Activated naive CD8-positive, alpha-beta T cell treated with anti-CD3 and anti-CD28 coated beads for 36 hours (primary cell): ENCODE data around the gene KCNS3. TPM values are rescaled to one million over a fixed set of nuclear protein-coding genes. Genes with fewer than 3 reads are reported as not detected.

Experiments used
- DNase-seq: peaks from one replicate; pipeline ENCODE4 v3.0.0; 2021
- H3K27ac Mint-ChIP-seq: one replicate; pipeline ENCODE4 v1.8.0; 2022; ENCODE audit warnings: mild to moderate bottlenecking, moderate library complexity, mixed read lengths
- H3K27me3 Mint-ChIP-seq: one replicate; pipeline ENCODE4 v1.8.0; 2022; ENCODE audit warnings: mild to moderate bottlenecking, mixed read lengths
- H3K36me3 Mint-ChIP-seq: one replicate; pipeline ENCODE4 v1.8.0; 2021; ENCODE audit warnings: mild to moderate bottlenecking, mixed read lengths
- H3K4me1 Mint-ChIP-seq: one replicate; pipeline ENCODE4 v1.8.0; 2021; ENCODE audit warnings: mixed read lengths
- H3K4me3 Mint-ChIP-seq: one replicate; pipeline ENCODE4 v1.8.0; 2022; ENCODE audit warnings: mild to moderate bottlenecking, moderate library complexity, mixed read lengths
- H3K9me3 Mint-ChIP-seq: one replicate; pipeline ENCODE4 v1.8.0; 2022; ENCODE audit warnings: mixed read lengths
- total RNA-seq, 2 experiments: library from RNA; stranded (reverse); gene quantifications; one replicate each; pipeline ENCODE4 v1.2.3, GENCODE V29; 2021

Gene KCNS3
- total RNA-seq, 2 experiments from 2014 or later: not detected

DNA sequence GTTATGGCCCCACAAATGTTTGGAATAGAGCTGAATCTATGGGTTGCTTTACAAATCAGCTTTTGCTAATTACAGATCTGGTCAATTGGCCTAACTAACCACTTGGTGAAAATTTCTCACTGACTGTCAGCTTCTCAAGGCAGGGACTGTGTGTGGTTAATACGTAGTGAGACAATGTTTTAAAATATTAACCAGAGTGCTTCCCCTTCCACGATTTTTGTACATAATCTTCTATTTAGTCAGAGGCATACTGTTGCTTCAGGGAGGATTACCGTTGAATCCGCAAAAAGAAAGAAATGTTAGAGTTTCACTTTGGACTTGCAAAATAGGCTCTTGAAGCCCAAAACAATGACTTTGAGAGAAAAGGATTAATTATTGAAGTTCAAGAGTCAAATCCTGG lies 14.9 kb upstream of the KCNS3 start:
- Mint-ChIP-seq H3K27ac (no peak overlapping the region), H3K36me3 (no peaks in the 10 kb centered on the region), H3K9me3 (no peaks in the 10 kb centered on the region), H3K4me3 (no peak overlapping the region), H3K27me3 (peaks cover 7% of the 10 kb centered on the region), H3K4me1 (no peaks in the 10 kb centered on the region)
- no peak for DNase-seq

GRCh38 chr2:17864676-17865075 lies 13.8 kb upstream of the KCNS3 start:
- DNase-seq: no peak
- H3K4me1 Mint-ChIP-seq: no peaks in the 10 kb centered on the region
- no peaks in the 10 kb centered on the region for H3K9me3 Mint-ChIP-seq
- H3K36me3 Mint-ChIP-seq: no peaks in the 10 kb centered on the region
- H3K27ac Mint-ChIP-seq: no peak overlapping the region
- H3K27me3 Mint-ChIP-seq: peaks cover 15% of the 10 kb centered on the region
- no peak overlapping the region for H3K4me3 Mint-ChIP-seq

DNA sequence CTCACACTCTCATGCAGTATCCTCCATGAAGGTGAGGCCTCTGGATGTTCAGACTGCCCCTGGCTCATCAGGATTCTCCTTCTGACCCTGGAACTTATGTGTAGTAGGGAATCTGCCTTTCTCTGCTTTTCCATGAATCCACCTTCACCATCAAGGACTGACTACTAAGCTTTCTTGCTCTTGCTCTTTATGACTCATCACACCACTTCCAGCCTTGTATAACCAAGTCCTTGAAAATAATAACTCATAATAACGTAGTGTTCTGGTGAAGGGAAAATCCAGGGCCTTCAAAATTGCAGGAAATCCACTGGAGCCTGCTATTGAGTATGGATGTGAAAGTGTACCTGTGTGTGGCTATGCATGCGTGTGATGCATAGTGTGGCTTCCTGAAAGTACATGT lies 11.3 kb upstream of the KCNS3 start:
- H3K27ac Mint-ChIP-seq: no peak overlapping the region
- DNase-seq: no peak
- H3K36me3 Mint-ChIP-seq: no peaks in the 10 kb centered on the region
- no peaks in the 10 kb centered on the region for H3K4me1 Mint-ChIP-seq
- no peaks in the 10 kb centered on the region for H3K9me3 Mint-ChIP-seq
- H3K4me3 Mint-ChIP-seq: no peak overlapping the region
- peaks cover 19% of the 10 kb centered on the region for H3K27me3 Mint-ChIP-seq

DNA sequence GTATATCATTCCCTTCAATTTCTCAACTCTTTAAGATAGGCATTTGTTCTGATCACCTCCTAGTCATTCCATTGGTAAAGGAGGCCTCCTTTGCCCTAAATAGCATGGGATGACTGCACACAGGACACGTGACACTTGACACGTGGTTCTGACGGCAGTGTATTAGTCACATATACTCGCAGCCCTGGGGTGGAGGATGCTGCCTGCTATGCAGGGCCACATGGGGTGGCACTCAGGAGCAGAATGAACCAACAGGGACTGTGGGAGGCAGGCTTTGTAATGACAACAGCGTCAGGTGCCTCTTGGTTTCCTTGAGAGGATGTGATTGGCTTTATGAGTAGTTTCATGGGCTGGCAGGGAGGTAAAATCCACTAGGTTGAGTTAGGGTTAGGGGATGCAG lies 9.3 kb upstream of the KCNS3 start:
- no peak overlapping the region for H3K27ac Mint-ChIP-seq
- no peak overlapping the region for H3K4me3 Mint-ChIP-seq
- H3K9me3 Mint-ChIP-seq: no peaks in the 10 kb centered on the region
- no peaks in the 10 kb centered on the region for H3K36me3 Mint-ChIP-seq
- no peaks in the 10 kb centered on the region for H3K4me1 Mint-ChIP-seq
- H3K27me3 Mint-ChIP-seq: peaks cover 23% of the 10 kb centered on the region
- DNase-seq: no peak

DNA sequence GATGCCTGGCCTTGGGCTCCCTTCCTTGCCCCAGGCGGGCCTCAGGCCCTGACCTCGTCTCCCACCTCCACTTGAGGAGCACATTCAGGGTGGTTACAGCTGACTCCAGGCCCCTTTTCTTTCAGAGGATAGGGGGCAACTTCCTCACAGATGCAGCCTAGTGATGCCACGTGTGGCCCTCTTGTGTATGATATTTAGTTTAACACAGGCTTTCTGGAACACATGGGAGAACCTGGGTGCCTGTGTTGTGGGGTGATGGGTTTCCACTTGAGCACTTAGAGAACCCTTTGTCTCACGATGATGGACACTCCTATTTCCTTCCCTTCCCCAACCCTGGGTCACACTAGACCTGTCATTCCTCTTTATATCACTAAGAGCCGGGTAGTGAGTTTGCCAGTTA lies 6.8 kb upstream of the KCNS3 start:
- DNase-seq: no peak
- Mint-ChIP-seq H3K27ac (no peak overlapping the region), H3K9me3 (no peaks in the 10 kb centered on the region), H3K36me3 (no peaks in the 10 kb centered on the region), H3K27me3 (peaks cover 44% of the 10 kb centered on the region), H3K4me3 (no peak overlapping the region), H3K4me1 (no peaks in the 10 kb centered on the region)

DNA sequence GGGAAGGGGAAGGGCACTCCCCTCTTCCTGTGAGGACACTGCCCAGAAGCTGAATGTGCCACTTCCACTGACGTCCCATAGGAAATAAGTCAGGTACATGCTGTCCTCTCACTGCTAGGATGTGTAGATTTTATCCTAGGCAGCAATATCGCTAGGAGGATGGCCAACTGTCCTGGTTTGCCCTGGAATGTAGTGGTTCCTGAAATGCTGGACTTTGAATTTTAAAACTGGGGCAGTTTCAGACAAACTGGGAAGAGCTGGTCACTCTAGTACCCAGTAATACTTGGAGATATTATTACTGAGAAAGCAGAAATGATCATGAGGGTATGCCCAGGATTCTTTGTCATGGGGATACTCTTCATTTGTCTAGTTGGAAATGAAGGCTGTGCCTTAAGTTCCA lies 5.4 kb upstream of the KCNS3 start:
- no peaks in the 10 kb centered on the region for H3K9me3 Mint-ChIP-seq
- H3K36me3 Mint-ChIP-seq: no peaks in the 10 kb centered on the region
- no peak overlapping the region for H3K27ac Mint-ChIP-seq
- H3K4me3 Mint-ChIP-seq: no peak overlapping the region
- DNase-seq: no peak
- no peaks in the 10 kb centered on the region for H3K4me1 Mint-ChIP-seq
- peaks cover 58% of the 10 kb centered on the region for H3K27me3 Mint-ChIP-seq

GRCh38 chr2:17876590-17876989 lies 1.9 kb upstream of the KCNS3 start:
- Mint-ChIP-seq H3K4me3 (no peak overlapping the region), H3K36me3 (no peaks in the 10 kb centered on the region), H3K27ac (no peak overlapping the region), H3K4me1 (peaks cover 5% of the 10 kb centered on the region), H3K27me3 (peaks cover 70% of the 10 kb centered on the region), H3K9me3 (no peaks in the 10 kb centered on the region)
- DNase-seq: no peak

GRCh38 chr2:17877811-17878280 lies 621 bp upstream of the KCNS3 start:
- no peaks in the 10 kb centered on the region for H3K9me3 Mint-ChIP-seq
- DNase-seq: no peak
- peak overlapping the region; percentile 65 for H3K4me3 Mint-ChIP-seq
- peaks cover 80% of the 10 kb centered on the region for H3K27me3 Mint-ChIP-seq
- H3K27ac Mint-ChIP-seq: no peak overlapping the region
- peaks cover 5% of the 10 kb centered on the region for H3K4me1 Mint-ChIP-seq
- no peaks in the 10 kb centered on the region for H3K36me3 Mint-ChIP-seq

GRCh38 chr2:17879137-17879912 lies 858 bp downstream of the KCNS3 start:
- no peaks in the 10 kb centered on the region for H3K9me3 Mint-ChIP-seq
- H3K36me3 Mint-ChIP-seq: no peaks in the 10 kb centered on the region
- no peak overlapping the region for H3K27ac Mint-ChIP-seq
- H3K27me3 Mint-ChIP-seq: peaks cover 80% of the 10 kb centered on the region
- peak overlapping the region; percentile 72 for H3K4me3 Mint-ChIP-seq
- H3K4me1 Mint-ChIP-seq: peaks cover 5% of the 10 kb centered on the region
- peak; percentile 5 for DNase-seq

GRCh38 chr2:17879913-17880274 lies 1.4 kb downstream of the KCNS3 start:
- DNase-seq: no peak
- Mint-ChIP-seq H3K4me1 (peaks cover 5% of the 10 kb centered on the region), H3K4me3 (no peak overlapping the region), H3K27ac (no peak overlapping the region), H3K36me3 (no peaks in the 10 kb centered on the region), H3K27me3 (peaks cover 79% of the 10 kb centered on the region), H3K9me3 (no peaks in the 10 kb centered on the region)

- Mint-ChIP-seq H3K4me1 (no peaks in the 10 kb centered on the region), H3K36me3 (no peaks in the 10 kb centered on the region), H3K27ac (no peak overlapping the region), H3K9me3 (peaks cover 21% of the 10 kb centered on the region), H3K27me3 (peaks cover 17% of the 10 kb centered on the region), H3K4me3 (no peak overlapping the region)
- no peak for DNase-seq
Observed at GRCh38 chr2:17892770-17893534, 14.5 kb downstream of the KCNS3 start.

GRCh38 chr2:17894005-17894404 lies 15.5 kb downstream of the KCNS3 start:
- Mint-ChIP-seq H3K9me3 (peaks cover 21% of the 10 kb centered on the region), H3K36me3 (no peaks in the 10 kb centered on the region), H3K27me3 (peaks cover 19% of the 10 kb centered on the region), H3K4me3 (no peak overlapping the region), H3K27ac (no peak overlapping the region), H3K4me1 (no peaks in the 10 kb centered on the region)
- no peak for DNase-seq

DNA sequence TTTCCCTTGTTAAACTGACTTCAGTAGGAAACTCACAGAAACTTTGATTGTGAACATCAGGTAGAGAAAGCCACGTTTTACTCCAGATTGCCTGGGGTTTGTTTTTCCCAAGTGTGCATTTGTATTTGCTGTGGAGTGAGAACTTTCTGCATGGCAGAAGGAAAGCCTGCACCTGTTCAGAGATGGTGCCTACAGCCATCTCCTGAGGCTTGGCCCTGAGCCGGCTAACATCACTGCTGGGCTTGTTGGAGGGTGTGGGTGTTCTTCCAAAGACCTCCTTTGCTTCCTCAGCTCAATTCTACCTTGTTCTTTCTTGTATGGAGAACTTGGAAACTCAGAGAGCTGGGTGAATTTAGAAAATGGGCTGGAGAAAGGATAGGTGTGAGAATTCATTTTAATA lies 16.1 kb downstream of the KCNS3 start:
- no peak overlapping the region for H3K27ac Mint-ChIP-seq
- H3K4me3 Mint-ChIP-seq: no peak overlapping the region
- H3K36me3 Mint-ChIP-seq: no peaks in the 10 kb centered on the region
- peaks cover 21% of the 10 kb centered on the region for H3K9me3 Mint-ChIP-seq
- H3K4me1 Mint-ChIP-seq: no peaks in the 10 kb centered on the region
- DNase-seq: no peak
- H3K27me3 Mint-ChIP-seq: peaks cover 19% of the 10 kb centered on the region

GRCh38 chr2:17899871-17900270 lies 21.4 kb downstream of the KCNS3 start:
- Mint-ChIP-seq H3K27me3 (peaks cover 21% of the 10 kb centered on the region), H3K9me3 (no peaks in the 10 kb centered on the region), H3K27ac (no peak overlapping the region), H3K4me1 (no peaks in the 10 kb centered on the region), H3K4me3 (no peak overlapping the region), H3K36me3 (no peaks in the 10 kb centered on the region)
- DNase-seq: no peak

DNA sequence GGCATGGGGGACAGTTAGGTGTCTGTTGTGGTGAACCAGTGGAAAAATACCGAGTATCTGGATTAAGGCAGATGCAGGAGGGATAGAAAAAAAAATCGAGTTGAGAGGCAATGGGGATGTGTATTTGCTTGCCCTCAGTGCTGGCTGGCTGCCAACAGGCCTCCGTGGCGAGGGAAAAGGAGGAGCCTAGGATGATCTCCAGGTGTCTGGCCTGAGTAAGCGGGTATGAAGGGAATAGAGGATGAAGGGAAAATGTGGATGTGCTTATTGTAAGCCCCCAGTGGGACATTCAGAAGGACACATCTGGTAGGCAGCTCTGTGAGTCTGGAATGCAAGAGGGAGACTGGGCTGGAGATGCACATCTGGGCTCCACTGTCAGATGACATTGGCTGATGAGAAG lies 22.8 kb downstream of the KCNS3 start:
- H3K4me3 Mint-ChIP-seq: no peak overlapping the region

GRCh38 chr2:17910980-17911379 lies 32.5 kb downstream of the KCNS3 start:
- Mint-ChIP-seq H3K4me1 (no peaks in the 10 kb centered on the region), H3K4me3 (no peak overlapping the region), H3K9me3 (peaks cover 2% of the 10 kb centered on the region), H3K36me3 (no peaks in the 10 kb centered on the region), H3K27me3 (peaks cover 10% of the 10 kb centered on the region), H3K27ac (no peak overlapping the region)
- DNase-seq: no peak

More for the DNA sequence above, 22.8 kb downstream of the KCNS3 start:
- no peaks in the 10 kb centered on the region for H3K36me3 Mint-ChIP-seq
- H3K27ac Mint-ChIP-seq: no peak overlapping the region
- H3K4me1 Mint-ChIP-seq: no peaks in the 10 kb centered on the region
- no peaks in the 10 kb centered on the region for H3K9me3 Mint-ChIP-seq
- H3K27me3 Mint-ChIP-seq: peaks cover 15% of the 10 kb centered on the region
- DNase-seq: no peak
